WI38 (cell line): ENCODE data around the gene ELMOD3.

Experiments used
- H3K4me3 ChIP-seq: 2 replicates; pipeline ENCODE4 v1.5.1; 2011; ENCODE audit warnings: low read depth, mild to moderate bottlenecking, control low read depth, low read length
- TF ChIP-seq, protein P1 (sequence below): IDR thresholded peaks from 2 replicates; pipeline ENCODE4 v1.5.1; 2012; ENCODE audit warnings: low read depth, mild to moderate bottlenecking, control low read depth, low read length

ELMOD3 gene

DNA sequence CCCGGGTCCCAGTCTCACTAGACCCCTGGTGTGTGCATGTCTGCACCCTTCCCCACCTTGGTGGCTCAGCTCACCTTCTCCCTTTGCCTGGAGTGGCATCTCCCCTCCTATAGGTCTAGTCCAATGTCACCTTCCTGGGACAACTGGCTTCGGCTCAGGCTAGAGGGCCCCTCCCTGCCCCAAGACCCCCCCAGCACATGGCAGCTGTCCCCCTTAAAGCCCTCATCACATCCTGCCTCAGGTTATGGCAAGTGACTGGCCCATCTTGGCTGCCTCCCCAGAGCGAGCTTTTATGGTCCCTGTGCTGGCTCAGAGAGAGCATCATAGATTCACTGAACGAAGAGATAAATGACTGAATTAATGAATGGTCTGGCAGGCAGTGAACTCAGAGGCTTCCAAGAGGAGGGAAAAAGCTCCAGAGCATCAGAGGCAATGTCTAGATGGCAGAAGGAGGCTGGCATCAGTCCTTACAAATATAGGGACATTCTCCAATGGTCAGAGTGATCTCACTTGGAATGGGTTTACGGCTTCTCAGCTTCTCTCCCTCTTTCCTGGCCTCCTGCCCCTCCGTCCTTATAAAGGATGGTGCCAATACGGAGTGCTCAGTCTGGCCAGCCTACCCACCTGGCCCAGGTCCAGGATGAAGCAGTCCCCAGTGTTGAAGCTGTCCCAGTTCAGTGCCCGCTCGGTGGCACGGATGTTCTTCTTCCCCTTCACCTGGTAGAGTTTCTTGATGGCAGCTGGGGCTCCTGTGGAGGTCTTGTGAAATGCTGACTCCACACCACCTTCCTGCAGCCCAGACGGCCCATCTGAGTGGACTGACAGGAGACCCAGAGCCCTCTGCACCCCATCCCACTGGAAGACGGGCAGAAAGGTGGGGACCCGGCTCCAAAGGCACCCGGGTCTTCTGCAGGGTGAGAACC is 46.2 kb downstream of the ELMOD3 start:
- TF ChIP-seq, protein P1, sequence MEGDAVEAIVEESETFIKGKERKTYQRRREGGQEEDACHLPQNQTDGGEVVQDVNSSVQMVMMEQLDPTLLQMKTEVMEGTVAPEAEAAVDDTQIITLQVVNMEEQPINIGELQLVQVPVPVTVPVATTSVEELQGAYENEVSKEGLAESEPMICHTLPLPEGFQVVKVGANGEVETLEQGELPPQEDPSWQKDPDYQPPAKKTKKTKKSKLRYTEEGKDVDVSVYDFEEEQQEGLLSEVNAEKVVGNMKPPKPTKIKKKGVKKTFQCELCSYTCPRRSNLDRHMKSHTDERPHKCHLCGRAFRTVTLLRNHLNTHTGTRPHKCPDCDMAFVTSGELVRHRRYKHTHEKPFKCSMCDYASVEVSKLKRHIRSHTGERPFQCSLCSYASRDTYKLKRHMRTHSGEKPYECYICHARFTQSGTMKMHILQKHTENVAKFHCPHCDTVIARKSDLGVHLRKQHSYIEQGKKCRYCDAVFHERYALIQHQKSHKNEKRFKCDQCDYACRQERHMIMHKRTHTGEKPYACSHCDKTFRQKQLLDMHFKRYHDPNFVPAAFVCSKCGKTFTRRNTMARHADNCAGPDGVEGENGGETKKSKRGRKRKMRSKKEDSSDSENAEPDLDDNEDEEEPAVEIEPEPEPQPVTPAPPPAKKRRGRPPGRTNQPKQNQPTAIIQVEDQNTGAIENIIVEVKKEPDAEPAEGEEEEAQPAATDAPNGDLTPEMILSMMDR: no peak
- H3K4me3 ChIP-seq: no peak overlapping the region

DNA sequence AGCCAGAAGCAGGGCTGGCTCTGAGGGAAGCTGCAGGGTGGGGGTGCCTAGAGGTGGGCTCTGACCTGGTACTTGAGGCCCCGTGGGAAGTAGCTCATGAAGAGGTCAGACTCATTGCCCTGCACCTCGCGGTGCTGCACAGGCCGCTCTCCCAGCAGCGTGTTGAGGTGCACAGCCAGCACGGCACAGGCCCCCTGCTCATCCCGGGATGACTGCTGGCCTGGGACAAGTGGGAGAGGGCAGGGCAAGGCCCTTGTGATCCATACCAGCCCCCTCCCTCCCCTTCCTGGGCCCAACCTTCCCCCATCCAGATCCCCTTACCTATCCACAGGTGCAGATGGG is 46.9 kb downstream of the ELMOD3 start:
- TF ChIP-seq, protein P1: no peak
- H3K4me3 ChIP-seq: no peak overlapping the region

DNA sequence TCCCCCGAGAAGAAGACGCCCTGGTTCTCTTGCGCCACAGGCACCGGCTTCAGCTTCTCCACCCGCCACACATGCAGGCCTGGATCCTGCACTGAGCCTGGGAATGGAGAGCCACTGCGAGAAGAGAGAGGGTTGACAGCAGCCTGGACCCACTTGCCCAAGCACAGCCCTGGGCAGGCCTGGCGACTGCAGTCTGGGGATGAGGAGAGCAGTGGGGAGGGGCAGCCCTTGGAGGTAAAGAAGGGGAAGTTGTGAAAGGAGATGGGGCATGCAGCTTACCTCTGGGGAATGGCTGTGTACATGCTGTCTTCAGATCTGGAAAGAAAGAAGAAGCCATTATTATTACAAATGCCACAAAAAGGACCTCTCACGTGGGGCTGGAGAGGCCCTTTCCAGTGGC is 47.3 kb downstream of the ELMOD3 start:
- no peak overlapping the region for H3K4me3 ChIP-seq
- TF ChIP-seq, protein P1: no peak

DNA sequence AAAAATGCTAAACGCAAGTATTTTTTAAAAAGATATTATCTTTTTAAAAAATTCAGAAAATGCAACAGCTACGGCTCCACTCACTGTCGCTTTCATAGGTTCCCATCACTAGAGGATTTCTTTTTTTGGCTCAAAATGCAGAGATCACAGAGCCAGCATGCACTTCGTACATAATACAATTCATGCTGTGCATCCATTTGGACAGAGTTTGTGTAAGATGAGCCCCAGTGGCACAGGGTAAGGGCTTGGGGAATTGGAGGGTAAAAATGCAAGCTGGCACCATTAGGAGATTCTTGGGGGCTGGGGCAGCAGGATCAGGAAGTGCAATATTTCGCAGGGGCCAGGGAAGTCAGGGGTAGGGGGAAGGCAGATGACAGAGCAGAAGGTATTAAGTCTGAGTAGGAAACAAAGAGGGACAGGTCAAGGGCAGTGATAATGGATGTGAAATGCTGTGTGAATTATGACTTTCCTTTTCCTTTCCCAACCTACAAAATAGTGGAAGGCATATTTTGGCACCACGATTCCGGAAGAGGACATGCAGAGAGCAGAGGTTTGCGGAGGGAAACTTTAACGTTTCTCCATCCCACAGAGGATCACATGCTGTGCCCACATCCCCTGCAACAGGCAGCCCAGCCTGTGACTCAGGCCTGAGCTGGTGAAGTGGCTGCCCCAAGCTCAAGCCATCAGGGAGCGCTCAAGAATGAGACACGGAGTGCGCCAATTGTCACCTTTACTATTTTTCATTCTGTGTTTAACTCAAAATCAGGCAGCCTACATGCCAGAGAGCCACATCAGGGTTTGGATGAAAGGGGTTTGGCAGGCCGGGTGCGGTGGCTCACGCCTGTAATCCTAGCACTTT is 50.9 kb downstream of the ELMOD3 start:
- H3K4me3 ChIP-seq: no peak overlapping the region
- TF ChIP-seq, protein P1: no peak

DNA sequence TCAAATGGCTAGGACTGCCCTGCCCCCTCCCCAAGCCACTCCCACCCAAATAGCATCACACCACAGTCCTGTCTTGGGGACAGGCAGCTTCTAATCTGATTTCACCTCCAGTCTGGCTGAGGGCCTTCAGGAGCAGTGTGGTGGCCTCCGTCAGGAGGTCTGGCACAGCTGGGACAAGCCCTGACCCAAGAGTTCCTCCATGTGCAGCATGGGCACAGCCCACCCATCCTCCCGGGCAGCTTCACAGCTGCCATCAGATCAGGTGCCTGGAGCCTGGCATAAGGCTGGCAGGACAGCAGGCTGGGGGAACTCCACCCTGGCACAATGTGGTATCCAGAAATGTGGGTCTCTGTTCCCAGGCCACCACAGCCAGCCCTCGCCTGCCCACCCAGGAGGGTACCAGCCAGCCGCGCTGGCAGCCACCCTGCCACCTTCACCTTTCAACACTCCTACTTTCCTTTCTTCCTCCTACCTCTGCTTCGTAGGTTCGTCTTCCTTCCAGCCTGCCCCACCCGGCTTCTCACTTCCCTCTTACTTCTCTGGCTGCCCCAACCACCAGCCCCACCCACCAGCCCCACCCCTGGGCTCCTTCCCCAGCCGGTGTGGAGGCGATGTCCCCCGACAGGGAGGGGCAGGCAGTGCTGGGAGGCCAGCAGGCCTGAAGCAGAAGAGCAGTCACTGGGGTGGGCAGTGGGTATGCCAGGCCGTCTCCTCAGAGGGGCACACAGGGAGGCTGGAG is 55.4 kb downstream of the ELMOD3 start, which contains the start of gene CAPG:
TSS of gene CAPG (minus strand) at position 522 of the 739 bp plus-strand sequence. CDS start 8,221 bp downstream, outside the sequence.
- TF ChIP-seq, protein P1: no peak

DNA sequence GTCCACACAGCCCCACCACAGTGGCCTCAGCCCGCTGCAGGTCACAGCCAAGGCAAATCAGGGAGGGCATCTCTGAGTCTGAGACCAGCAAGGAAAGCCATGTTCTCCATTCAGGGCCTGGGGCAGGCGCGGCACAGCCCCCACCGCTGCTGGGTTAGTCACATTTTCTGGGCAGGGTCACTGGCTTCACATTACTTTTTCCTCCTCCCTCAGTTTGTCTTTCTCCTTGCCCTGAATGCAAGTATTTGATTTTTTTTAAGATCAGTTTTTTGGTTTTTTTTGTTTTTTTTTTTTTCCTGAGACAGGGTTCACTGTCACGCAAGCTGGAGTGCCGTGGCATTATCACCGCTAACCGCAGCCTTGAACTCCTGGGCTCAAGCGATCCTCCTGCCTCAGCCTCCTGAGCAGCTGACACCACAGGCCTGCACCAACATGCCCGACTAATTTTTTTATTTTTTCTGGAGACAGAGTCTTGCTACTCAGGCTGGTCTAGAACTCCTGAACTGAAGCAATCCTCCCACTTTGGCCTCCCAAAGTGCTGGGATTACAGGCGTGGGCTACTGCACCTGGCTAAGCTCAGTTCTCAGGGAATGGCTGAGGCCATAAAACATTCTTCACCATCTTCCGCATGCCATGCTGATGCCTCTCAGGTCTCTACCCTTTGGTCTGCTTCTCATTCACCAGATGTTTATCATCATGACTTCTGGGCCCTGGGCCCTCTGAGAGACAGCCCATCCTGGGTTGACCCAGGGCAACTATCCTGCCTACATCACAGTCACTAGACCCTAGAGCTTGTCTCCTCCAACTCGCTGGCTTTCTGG is 56.2 kb downstream of the ELMOD3 start:
- TF ChIP-seq, protein P1: no peak

More for the DNA sequence above, 55.4 kb downstream of the ELMOD3 start, which contains the start of gene CAPG:
- H3K4me3 ChIP-seq: no peak within 1 kb of the TSS

More for the DNA sequence above, 56.2 kb downstream of the ELMOD3 start:
- H3K4me3 ChIP-seq: no peak overlapping the region
